DMS153 (cell line): ENCODE measurements around the gene PLEKHA1.

Experiments
- DNase-seq: peaks from one replicate; lab custom pipeline; 2025; lab: John Stamatoyannopoulos, UW

The PLEKHA1 gene

DNA sequence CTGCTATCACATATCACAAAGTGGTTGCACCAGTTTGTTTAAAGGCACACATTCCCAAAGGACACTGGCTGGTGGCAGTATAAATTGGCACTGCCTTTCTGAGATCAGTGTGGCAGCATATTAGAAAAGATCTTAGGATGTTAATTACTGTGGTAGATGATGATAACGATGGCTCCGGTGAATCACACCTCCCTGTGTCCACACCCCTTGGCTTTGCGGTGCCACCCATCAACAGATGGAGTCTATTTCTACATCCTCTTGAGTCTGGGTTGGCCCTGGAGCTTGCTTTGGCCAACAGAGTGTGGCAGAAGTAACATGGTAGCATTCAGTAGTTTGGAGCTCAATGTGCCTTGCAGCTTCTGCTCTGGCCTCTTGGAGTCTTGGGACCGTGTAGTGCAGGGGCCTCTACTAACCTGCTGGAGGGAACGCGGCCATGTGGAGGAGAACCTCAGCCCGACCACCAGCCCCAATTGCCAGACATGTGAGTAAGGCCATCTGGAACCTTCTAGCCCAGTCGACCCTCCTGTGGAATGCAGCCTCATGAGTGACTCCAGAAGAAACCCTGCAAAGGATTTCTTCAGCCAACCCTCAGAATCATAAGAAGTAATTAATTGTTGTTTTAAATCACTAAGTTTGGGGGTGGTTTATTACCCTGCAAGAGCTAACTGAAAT is 27.2 kb upstream of the PLEKHA1 start:
- DNase-seq: no peak

DNA sequence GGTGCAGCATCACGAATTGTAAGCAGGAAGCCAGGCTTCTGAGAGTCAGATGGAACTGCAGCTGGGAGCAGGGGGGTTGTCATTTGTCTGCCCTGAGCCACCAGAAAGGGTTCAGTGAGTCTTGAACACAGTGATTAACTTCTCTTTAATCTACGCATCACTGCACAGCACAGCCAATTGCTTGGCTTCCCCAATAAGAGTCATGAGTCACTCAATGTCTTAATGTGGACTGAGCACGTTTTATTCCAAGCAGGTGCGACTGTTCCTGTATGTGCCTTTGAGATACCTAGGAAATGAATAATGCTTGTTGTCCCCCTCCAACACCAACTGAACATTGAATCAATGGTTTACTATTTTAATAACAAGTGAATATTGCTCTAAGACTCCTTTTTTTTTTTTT is 26.0 kb upstream of the PLEKHA1 start:
- DNase-seq: no peak

DNA sequence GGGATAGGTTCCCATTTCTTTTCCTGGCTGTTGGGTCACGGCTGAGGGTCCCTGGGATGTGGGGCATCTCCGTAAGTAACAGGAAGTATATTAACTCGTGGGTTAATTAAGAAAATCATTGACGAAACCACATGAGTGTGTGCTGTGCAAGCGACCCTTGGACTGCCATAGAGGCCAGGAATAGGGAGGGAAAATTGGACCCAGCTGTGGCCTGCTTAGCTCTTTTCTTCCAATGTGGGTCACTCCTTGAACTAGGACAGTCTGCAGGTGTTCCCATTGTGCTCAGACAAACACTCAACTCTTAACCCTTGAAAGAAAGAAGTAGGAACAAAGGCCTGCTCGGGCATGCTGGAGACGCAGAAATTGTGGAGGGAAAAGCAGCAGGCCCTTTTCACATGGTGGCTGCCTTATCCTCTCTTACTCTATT is 25.6 kb upstream of the PLEKHA1 start:
- no peak for DNase-seq

DNA sequence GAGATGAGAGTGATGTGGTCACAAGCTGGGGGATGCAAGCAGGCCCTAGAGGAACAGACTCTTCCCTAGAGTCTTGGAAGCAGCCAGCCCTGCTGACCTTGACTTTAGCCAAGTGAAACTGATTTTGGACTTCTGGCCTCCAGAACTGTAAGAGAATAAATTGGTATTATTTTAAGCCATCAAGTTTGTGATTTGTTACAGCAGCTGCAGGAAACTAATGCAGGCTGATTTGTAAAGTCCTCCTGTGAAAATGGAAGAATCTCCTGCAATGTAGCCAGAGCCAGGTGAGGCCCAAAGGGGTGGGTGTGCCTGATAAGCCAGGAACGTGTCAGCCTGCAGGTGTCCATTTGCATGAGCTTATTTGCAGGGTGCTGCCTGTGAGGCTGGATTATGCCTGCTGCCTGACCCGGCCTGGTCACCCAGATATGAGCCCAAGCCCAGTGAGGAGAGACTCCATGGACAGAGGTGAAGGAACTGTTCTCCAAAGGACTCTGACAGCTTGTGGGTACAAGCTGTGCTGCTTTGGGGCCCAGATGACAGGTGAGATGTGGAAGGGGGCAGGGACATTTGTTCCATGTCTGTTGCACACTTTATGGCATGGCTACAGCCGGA is 24.6 kb upstream of the PLEKHA1 start:
- no peak for DNase-seq

DNA sequence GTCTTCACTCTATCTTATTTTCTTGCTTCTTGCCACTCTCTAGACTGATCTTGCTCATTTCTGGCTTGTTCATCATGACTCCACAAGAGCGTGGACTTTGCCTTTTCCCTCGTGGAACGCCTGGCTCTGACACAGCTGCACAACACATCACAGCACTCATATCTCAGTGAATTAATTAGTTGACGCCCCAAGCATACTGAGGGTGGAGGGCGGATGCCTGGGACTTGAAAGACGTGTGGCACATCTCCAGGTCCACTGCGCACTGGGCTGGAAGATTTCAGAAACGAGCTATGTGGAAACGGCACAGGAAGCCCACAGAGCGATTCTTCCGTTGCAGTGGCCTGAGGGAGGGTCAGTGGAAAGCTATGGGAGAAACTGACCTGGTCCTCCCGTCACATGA is 23.6 kb upstream of the PLEKHA1 start:
- DNase-seq: no peak

DNA sequence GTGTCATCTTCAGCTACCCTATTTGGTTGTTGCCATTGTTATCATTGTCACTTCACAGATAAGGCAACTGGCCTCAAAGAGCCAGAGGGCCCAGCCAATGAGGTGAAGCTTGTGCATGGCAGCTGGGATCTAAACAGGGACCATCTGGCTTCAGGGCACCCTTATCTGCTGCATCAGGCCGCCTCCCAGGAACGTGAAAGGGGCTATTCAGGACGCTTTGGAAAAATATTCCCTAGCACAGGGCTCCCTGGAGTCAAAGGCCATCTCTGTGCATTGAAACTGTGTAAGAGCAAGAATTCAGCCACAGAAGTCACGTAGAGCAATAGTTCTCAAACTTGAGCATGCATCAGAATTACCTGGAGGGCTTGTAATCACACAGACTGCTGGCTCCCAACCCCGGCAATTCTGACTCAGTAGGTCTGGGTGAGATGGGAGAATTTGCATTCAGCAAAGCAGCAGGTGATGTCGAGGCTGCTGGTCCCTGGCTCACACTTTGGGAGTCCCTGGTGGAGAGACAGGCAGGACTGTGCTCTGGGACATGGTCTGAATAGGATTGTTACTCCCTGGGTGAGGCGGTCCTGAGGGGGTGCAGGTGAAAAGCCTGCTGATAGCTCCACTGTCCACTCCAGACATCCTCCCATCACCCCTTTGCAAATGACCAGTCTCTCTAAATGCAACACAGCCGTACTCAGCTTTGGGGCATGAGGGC is 21.5 kb upstream of the PLEKHA1 start:
- no peak for DNase-seq

DNA sequence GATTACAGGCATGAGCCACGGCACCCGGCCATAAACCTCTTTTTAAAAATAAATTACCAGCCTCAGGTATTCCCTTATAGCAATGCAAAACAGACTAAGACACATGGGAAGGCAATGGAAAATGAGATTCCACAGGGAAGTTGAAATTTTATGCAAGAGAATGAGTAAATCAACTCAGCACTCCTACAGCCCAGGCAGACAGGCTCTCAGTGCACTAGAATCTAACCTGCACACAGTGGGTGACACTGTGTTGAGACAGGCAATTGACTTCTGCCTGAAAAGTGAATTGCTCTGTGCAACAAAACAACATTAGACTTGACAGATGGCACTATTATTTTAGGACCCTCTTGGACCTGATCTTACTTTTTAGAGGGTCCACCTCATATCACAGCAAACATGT is 20.1 kb upstream of the PLEKHA1 start:
- DNase-seq: no peak

DNA sequence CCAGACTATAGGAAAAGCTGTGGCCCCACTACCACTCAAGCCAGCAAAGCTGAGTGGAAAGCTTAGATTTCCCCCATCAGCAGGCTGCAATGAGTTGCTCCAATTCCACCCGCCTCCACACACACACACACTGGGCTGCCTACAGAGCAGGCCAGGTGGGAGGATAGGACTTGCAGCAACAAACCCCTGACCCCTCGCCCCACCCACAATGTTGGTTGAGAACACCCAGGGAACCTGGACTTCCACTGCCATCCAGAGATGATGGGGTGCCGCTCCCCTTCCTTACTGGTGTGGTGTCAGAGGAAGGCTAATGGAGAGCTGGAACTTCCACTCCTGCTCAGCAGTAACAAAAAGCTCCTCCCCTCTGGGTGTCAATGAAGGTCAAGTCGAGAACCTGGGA is 16.8 kb upstream of the PLEKHA1 start:
- no peak for DNase-seq

DNA sequence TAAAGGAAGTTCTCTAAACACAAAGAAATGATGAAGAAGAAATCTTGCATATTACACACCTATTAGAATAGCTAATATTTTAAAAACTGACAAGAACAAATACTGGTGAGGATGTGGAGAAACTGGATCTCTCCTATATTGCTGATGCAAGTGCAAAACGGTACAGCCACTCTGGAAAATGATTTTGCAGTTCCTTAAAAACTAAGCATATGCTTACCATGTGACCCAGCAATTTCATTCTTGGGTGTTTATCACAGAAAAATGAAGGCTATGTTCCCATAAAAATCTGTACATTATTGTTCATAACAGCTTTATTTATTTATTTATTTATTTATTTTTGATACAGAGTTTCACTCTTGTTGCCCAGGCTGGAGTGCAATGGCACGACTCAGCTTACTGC is 14.9 kb upstream of the PLEKHA1 start:
- DNase-seq: no peak

DNA sequence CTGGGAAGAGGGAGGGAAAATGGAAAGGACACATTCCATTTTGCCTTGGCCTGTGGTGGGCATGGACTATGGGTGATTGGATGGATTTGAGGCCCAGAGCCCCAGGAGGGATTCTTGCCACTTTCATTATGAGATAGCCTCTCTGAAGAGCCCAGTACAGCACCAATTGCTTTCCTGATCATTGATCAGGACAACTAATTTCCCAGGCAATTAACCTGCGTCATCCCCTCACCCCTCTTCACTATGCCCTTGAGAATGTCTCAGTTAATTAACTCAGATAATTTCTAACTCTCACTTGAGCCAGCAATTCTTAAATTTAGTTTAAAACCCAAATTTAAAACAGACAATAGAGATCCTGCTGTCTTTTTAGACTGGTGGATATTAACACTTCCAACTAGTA is 13.5 kb upstream of the PLEKHA1 start:
- DNase-seq: no peak

DNA sequence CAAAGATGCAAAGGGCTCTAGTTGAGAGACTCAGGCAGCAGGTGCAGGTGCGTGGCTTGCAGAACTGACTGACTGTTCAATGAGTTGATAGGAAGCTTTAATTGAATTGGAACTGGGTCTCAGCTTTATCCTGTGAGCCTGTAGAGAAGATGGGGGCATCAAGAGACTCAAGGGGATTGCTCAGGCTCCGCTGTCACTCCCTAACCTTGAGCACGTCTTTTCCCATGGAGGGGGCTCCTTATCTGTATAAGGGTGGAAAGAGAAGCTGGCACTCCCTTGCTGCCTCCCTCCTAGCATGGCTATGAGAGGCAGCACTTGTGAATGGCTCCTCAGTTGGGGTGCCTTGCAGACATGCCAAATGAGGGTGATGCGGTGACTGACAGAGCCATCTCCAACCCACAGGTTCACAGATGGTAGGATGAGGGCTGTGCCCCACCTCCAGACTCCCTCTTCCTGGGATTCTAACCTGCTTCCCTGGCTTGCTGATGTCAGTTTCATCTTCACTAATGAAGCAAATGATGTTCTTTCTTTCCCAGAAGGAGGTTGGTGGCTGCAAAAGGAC is 12.4 kb upstream of the PLEKHA1 start:
- no peak for DNase-seq

DNA sequence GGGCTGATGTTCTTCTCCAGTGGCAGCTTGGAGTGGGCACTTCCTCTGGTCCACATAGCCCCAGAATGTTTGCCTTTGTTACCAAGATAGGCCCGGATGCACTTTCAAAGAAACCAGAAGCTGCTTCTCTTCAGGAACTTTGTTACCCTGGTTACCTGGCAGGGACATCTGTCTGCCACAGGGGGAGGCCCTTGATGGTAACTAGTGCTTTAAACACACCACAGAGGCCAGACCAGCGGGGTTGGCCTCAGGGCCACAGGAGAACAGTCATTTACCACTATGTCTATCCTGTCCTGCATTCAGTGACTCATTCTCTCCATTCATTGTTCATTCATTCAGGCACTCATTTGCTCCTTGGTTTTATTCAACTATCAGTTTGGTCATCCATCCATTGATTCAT is 11.9 kb upstream of the PLEKHA1 start:
- peak; percentile 20 for DNase-seq

DNA sequence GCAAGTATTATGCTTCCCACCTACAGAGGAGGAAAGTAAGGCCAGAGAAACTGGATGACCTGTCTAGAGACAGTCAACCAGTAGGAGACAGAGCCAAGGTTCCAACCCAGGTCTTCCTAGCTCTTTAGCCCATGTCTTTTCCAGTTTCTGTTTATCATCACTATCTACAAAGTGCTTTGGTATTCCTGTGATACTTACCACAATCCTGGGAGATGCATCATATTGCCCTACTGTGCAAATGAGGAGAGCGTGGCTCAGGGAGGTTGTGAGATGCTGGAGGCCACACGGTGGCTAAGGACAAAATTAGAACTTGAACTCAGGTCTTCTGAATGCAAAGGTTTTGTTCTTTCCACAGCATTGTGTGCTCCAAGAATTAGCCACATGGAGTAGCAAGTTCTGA is 11.2 kb upstream of the PLEKHA1 start:
- DNase-seq: no peak

DNA sequence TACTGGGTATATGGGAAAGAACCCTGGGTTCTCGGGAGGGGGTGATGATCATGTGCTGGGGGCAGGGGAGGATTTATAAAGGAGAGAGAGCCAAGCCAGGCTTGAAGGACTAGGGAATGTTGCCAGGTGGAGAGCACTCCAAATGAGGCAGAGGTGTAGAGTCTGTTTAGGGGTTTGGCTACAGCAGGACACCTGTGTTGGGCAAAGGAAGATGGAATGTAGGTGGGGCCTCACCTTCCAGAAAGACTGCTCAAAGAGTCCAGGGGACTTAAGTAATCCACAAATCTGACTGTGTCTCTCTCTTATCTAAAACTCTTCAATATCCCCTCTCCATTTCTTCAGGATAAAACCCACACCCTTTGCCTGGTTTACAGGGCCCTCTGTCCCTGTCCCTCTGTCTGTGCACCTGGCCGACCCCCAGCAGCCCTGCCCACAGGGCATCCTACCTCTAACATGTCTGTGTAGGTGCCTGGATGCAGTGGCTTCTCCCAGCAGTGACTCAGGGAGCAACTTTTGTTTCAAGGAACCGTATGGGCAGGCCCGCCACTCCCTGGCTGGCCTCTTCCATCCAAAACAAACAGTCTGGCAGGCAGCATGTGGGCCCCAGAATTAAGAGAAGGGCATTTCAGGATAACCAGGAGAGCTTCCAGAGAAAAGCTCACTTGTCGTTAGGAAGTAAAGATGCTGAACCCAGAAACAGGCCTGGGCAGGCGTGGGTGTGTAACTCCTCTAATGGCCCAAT is 10.6 kb upstream of the PLEKHA1 start:
- DNase-seq: no peak

DNA sequence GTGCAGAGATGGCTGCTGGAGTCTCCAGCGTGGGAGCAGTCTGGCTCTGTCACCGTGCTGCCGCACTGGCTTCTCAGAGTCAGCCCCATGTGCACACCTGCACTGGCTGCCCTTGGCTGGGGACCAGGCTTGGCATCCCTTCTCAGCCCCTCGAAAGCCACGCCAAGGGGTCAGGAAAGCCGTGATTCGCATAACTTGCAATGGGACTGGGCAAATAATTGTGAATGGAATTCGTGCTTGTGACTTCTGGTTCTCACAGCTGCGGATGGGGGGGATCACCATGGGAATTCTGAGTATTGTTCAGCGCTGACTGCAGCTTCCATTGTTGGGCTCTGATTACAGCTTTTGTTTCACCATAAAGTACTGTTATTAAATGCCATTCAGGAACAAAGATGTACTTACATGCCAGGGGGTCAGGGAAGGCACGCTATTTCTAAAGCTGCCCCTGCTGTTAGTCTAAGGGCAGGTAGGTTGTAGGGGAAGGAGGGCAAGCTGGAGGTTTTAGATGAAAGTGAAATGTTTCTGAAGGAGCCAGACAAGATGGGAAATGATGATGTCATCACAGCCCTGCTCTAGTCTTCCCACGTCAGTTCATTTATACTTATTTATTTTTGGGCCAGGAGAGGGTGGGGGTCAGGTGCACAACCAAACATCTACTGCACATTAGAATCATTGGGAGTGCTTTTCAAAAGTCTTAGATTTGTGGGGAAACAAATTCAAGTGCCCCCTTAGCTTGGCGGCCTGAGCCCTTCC is 5.8 kb upstream of the PLEKHA1 start:
- DNase-seq: no peak

DNA sequence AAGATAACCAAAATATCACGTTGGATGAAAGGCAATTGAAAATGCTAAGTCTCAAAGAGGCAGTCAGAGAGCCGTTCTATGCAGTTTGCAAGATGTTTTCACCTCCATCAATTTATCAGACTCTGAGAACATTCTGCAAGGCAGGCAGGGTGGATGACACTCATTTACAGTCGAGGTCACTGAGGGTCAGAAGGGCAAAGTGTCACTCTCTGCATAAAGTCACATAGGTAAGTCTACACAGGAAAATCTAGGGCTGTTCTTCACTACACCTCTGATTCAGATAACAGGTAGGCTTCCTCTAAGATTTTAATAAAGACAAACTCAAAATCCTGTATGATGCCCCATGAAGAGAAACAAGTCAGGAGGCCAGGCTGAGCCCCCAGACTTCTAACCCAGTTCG is 1.4 kb upstream of the PLEKHA1 start:
- DNase-seq: no peak

DNA sequence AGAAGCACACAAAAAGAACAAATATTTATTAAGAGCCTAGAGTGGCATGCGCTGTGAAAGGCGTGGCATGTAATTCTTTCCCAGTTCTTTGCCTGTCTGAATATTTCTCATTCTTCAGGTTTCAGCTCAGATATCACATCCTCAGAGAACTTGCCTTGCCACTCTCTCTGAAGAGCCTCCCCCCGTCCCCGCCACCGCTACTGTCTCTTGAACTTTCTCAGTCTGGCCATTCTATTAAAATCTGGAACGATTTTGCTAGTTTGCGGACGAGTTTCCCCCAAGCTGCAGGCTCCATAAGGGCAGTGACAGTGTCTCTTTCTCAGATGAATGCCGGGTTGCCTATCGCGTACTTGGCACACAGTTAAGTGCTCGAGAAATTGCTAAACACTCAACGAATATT is 787 bp upstream of the PLEKHA1 start:
- DNase-seq: no peak

DNA sequence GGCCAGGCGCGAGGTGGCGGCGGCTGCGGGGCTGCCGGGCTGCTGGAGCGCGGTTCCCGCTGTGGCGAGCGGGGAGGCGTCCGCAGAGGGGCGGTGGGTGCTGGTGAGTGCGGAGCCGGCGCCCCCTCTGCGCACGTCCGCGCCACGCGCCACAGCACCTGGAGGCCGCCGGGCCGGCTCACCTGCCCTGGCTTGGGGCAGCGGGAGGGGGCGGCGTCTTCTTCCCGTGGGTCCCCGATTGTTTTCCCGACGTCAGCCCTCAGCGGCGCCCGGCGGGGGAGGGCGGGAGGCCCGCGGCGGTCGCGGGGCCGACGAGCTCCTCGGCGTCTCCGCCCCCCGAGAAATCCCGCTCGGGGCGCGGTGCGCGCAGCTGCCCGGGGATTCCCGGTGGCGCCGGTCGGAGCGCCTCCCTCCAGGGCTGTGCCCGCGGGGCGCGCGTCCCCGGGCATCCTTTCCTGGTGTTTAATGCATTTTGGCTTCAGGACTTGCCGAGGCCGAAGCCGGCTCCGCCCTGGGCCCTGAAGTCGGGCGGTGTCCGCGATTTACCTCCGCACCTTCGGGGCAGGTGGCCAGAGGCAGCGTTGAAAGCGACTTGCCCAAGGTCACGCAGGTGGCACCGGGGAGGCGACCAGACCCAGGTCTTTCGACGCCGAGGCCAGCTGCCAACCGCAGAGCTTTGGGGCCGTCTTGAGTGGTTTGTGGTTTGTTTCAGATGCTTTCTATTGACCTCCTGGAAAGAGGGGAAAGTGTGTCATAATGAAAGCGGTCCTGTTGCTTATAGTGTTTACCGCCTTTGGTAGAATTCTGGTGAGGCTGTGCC is 561 bp downstream of the PLEKHA1 start:
- peak; percentile 38 for DNase-seq

DNA sequence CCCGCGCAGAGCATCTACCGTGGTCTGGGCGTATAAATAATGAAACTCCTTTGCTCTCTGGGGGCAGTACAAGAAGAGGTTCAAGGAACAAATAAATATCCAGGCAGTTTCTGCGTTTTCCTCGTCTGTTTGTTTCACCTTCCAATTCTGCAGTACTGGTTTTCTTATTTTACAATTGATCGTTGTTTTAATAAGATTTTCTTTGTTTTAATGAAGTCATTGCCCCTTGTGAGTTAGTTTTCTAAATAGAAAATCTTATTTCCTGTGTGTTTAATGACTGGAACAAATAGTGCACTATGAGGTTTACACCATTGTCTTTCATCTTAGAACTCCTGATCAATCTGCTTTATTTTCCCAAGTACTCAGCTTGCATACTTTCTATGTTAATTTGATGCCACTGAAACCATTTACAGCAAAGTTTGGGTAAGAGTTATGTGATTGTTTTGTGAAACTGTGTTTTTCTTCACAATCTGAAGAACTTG is 1.2 kb downstream of the PLEKHA1 start:
- DNase-seq: no peak

DNA sequence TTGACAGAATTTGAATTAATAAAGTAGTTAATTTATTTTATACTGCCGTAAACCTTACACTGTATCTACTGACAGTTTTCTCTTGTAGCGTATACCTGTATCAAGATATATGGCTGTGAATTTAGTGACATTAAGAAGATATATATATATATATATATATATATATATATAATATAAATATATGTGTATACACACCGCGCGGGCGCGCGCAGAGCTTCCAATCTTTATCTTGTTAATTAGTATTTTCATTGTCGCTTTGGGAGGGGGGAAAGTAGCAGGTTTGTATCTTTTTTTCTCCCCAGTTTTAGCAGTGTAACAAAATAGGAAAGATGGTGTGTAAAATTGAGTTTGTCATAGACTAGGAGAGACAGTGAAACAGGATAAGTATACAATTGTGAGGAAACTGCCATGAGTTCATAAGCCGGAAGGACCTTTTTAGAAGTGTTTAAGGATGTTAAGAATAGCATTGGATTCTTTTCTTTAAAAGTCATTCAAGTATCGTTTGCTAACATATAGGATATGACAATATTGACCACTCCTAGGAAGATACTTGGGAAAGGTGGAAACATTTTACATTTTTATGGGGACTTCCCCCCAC is 2.0 kb downstream of the PLEKHA1 start:
- no peak for DNase-seq
